DMS 273 treated with DMSO at 0.1 percent for 48 hours (cell line): ENCODE measurements around the gene DNAJB13.

Experiments used
- DNase-seq: peaks from one replicate; lab custom pipeline; 2025; lab: John Stamatoyannopoulos, UW

The DNAJB13 gene

GRCh38 chr11:74000307-74001133 lies 49.7 kb downstream of the DNAJB13 start:
- DNase-seq = no peak

- DNase-seq = no peak
Observed at GRCh38 chr11:74001822-74002286, 51.0 kb downstream of the DNAJB13 start.

GRCh38 chr11:74002832-74003231 lies 52.0 kb downstream of the DNAJB13 start:
- DNase-seq = no peak

- no peak for DNase-seq
Observed at GRCh38 chr11:74004046-74004695, 53.3 kb downstream of the DNAJB13 start.

GRCh38 chr11:74004759-74005615 lies 54.2 kb downstream of the DNAJB13 start:
- no peak for DNase-seq

- DNase-seq = no peak
Observed at GRCh38 chr11:74005721-74006517, 55.1 kb downstream of the DNAJB13 start.

- no peak for DNase-seq
Observed at GRCh38 chr11:74006743-74007304, 56.0 kb downstream of the DNAJB13 start.

GRCh38 chr11:74007691-74008372 lies 57.0 kb downstream of the DNAJB13 start:
- DNase-seq = no peak

GRCh38 chr11:74008373-74009229 lies 57.8 kb downstream of the DNAJB13 start, which contains the start of gene UCP3:
TSS of gene UCP3 (minus strand) at chr11:74009085. CDS start at chr11:74007042, 2,043 bp downstream.
- DNase-seq = no peak

- no peak for DNase-seq
Observed at GRCh38 chr11:74009230-74009547, 58.4 kb downstream of the DNAJB13 start.

GRCh38 chr11:74009675-74010305 lies 59.0 kb downstream of the DNAJB13 start:
- DNase-seq = no peak

- DNase-seq = no peak
Observed at GRCh38 chr11:74010306-74011300, 59.8 kb downstream of the DNAJB13 start.

GRCh38 chr11:74011360-74012073 lies 60.7 kb downstream of the DNAJB13 start:
- DNase-seq = no peak

GRCh38 chr11:74012074-74012809 lies 61.4 kb downstream of the DNAJB13 start:
- DNase-seq = no peak

- no peak for DNase-seq
Observed at GRCh38 chr11:74013141-74013540, 62.3 kb downstream of the DNAJB13 start.

GRCh38 chr11:74014880-74015279 lies 64.1 kb downstream of the DNAJB13 start:
- no peak for DNase-seq
